Stimulated activated naive CD8-positive, alpha-beta T cell treated with anti-CD3 and anti-CD28 coated beads, Interleukin-15, Interleukin-2, amounts not matched to agents 100 ng/mL and 50 ng/mL, for 24 hours (primary cell): Measurements from ENCODE around the gene SPOCD1.
A peak's percentile ranks its signal among the peaks of the same experiment; 100 is the strongest.

Source experiments
- H3K27ac Mint-ChIP-seq: one replicate; pipeline ENCODE4 v1.8.0; 2021; ENCODE audit warnings: mild to moderate bottlenecking, mixed read lengths
- H3K27me3 Mint-ChIP-seq: one replicate; pipeline ENCODE4 v1.8.0; 2021; ENCODE audit warnings: mixed read lengths
- H3K36me3 Mint-ChIP-seq: one replicate; pipeline ENCODE4 v1.8.0; 2021; ENCODE audit warnings: low read depth, mixed read lengths
- H3K4me1 Mint-ChIP-seq: one replicate; pipeline ENCODE4 v1.8.0; 2021; ENCODE audit warnings: low read depth, mixed read lengths
- H3K4me3 Mint-ChIP-seq: one replicate; pipeline ENCODE4 v1.8.0; 2021; ENCODE audit warnings: mild to moderate bottlenecking, mixed read lengths
- H3K9me3 Mint-ChIP-seq: one replicate; pipeline ENCODE4 v1.8.0; 2021; ENCODE audit warnings: mixed read lengths

SPOCD1 gene

DNA sequence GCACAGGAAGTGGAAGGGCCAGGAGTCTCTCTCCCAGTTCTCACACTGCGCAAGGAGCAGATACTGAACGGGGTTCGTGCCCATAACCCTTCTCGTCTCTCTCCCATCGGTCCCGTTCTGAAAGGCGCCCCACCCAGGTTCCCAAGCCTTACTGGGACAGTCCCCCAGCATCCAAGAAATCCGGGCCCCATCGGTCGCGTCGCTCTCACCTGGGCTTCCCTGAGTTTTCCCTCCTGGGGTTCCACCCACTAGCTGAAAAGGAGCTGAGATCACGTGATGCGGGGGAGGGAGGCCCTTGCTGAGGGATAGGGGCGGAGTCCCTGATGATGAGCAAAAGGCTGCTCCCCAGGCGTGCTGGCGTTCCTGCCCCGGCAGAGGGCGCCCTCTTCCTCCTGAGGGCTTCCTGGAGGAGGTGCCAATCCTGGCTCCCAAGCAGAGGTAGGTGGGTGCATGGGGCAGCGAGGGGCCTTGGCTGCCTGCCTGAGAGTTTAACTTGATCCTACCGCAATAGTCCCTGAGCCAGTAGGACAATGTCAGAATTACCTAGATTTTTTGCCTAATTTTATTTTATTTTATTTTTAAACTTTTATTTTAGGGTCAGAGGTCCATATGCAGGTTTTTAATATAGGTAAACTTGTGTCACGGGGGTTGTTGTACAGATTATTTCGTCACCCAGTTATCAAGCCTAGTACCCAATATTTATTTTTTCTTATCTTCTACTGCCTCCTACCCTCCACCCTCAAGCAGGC, at the start of gene SPOCD1:
SPOCD1 (minus strand) TSS at position 271 of the 749 bp plus-strand sequence. CDS start 689 bp downstream, outside the sequence.
- Mint-ChIP-seq H3K4me1 (peaks cover 7% of the 10 kb centered on the region), H3K27me3 (no peaks in the 10 kb centered on the region), H3K27ac (no peak within 1 kb of the TSS), H3K36me3 (no peaks in the 10 kb centered on the region), H3K9me3 (no peaks in the 10 kb centered on the region), H3K4me3 (no peak within 1 kb of the TSS)

DNA sequence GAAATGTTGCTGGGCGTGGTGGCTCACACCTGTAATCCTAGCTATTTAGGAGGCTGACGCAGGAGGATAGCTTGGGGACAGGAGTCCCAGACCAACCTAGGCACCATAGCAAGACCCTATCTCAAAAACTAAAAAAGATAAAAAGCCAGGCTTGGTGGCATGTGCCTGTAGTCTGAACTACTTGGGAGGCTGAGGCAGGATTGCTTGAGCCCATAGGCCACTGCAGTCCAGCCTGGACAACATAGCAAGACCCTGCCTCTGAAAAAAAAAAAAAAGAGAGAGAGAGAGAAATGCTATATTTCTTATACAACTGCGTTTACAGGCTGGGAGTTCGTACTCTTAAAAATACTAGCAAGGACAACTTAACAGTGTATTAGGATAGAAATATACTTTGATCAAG, 46.2 kb upstream of the SPOCD1 start:
- peaks cover 8% of the 10 kb centered on the region for H3K4me1 Mint-ChIP-seq
- H3K36me3 Mint-ChIP-seq, result no peaks in the 10 kb centered on the region
- H3K4me3 Mint-ChIP-seq, result no peak overlapping the region
- H3K27ac Mint-ChIP-seq, result no peak overlapping the region
- H3K9me3 Mint-ChIP-seq, result no peaks in the 10 kb centered on the region
- H3K27me3 Mint-ChIP-seq, result no peaks in the 10 kb centered on the region

DNA sequence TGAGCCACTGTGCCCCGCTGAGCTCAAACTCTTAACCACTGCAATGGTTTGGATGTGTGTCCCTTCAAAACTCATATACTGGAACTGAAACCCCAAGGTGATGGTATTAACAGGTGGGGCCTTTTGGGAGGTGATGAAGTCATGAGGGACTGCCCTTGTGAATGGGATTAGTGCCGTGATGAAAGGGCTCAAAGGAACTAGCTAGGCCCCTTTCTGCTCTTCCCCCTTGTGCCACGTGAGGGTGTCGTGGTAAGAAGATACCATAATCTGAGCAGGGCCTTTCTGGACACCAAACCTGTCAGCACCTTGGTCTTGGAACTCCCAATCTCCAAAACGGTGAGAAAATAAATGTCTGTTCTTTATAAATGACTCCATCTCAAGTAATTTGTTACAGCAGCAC, 45.5 kb upstream of the SPOCD1 start:
- Mint-ChIP-seq H3K4me1 (peaks cover 4% of the 10 kb centered on the region), H3K36me3 (no peaks in the 10 kb centered on the region), H3K9me3 (no peaks in the 10 kb centered on the region)

DNA sequence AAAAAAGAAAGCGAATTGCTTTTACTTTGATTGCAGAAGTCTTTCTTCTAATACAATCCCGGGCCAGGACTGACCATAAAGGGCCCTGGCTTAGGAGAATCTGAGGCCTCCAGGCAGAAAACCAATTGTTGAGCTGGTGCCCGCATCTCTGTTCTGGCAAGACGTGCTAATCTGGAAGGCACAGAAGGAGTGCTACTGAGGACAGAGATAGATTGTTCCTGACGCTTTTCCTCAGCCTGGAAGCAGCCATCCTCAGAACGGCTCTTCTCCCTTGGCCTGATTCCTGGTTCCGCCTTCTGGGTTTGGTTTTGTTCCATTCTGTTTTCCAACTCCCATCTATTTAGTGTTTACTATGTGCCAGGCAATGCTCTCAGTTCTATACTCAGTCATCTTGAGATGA, 44.8 kb upstream of the SPOCD1 start:
- Mint-ChIP-seq H3K9me3 (no peaks in the 10 kb centered on the region), H3K27me3 (no peaks in the 10 kb centered on the region), H3K27ac (no peak overlapping the region), H3K4me1 (peaks cover 3% of the 10 kb centered on the region), H3K36me3 (no peaks in the 10 kb centered on the region), H3K4me3 (no peak overlapping the region)

More for the DNA sequence above, 45.5 kb upstream of the SPOCD1 start:
- no peaks in the 10 kb centered on the region for H3K27me3 Mint-ChIP-seq
- no peak overlapping the region for H3K27ac Mint-ChIP-seq
- H3K4me3 Mint-ChIP-seq, result no peak overlapping the region

DNA sequence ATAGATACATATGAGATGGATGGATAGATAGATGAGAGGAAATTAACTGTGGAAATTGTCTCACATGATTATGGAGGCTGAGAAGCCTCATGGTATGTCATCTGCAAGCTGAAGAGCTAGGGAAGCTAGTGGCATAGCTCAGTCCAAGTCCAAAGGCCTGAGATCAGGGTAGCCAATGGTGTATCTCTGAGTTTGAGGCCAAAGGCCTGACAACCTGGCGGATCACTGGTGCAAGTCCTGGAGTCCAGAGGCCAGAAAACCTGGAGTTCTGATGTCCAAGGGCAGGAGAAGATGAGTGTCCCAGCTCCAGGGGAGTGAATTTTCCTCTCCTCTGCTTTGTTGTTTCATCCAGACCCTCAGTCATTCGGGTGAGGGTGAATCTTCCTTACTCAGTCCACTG, 43.9 kb upstream of the SPOCD1 start:
- Mint-ChIP-seq H3K9me3 (no peaks in the 10 kb centered on the region), H3K36me3 (no peaks in the 10 kb centered on the region), H3K4me3 (no peak overlapping the region), H3K27ac (no peak overlapping the region), H3K4me1 (peaks cover 3% of the 10 kb centered on the region), H3K27me3 (no peaks in the 10 kb centered on the region)

DNA sequence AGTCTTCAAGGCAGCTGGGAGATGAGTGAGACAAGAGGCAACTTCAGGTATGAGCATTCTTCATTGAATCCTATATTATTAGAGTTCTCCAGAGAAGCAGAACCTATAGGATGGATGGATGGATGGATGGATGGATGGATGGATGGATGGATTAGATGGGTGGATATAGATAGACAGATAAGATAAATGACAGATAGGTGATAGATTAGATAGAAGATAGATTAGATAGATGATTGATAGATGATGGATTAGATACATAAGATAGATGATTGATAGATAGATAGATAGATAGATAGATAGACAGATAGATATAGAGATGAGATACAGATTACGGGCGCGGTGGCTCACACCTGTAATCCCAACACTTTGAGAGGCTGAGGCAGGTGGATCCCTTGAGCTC, 43.2 kb upstream of the SPOCD1 start:
- Mint-ChIP-seq H3K4me1 (peaks cover 3% of the 10 kb centered on the region), H3K9me3 (no peaks in the 10 kb centered on the region), H3K27ac (no peak overlapping the region), H3K4me3 (no peak overlapping the region), H3K27me3 (no peaks in the 10 kb centered on the region), H3K36me3 (no peaks in the 10 kb centered on the region)

DNA sequence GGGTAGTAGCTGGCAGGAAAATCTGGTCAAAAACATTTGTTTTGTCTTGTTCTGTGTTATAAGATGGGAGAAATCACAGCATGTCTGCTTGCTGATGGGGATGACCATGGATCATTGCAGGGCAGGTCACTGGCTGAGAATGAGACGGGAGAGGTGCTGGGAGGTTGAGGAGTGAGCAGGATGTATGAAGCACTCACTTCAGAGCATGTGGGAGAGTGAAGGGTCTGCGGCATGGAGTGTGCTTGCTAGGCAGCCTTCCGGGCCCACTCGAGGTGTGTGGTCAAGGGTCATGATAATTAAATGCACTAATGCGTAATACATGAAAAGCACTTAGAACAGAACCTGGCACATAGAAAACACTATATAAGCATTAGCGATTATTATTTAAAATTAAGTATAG, 42.0 kb upstream of the SPOCD1 start:
- H3K9me3 Mint-ChIP-seq, result no peaks in the 10 kb centered on the region
- no peak overlapping the region for H3K4me3 Mint-ChIP-seq
- H3K27ac Mint-ChIP-seq, result no peak overlapping the region
- H3K4me1 Mint-ChIP-seq, result peaks cover 3% of the 10 kb centered on the region
- H3K27me3 Mint-ChIP-seq, result no peaks in the 10 kb centered on the region
- no peaks in the 10 kb centered on the region for H3K36me3 Mint-ChIP-seq

DNA sequence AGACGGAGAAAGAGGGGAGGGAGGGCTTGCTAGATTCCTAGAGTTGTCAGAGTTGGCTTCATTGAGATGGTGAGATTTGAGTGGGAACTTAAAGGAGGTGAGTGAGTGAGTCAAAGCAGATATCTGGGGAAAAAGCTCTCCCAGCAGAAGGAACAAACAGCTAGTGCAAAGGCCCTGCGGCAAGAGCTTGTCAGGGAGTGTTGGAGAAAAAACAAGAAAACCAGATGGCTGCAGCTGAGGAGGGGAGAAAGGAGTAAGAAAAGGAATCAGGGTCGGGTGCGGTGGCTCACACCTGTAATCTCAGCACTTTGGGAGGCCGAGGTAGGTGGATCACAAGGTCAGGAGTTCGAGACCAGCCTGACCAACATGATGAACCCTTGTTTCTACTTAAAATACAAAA, 40.3 kb upstream of the SPOCD1 start:
- Mint-ChIP-seq H3K27ac (no peak overlapping the region), H3K4me3 (no peak overlapping the region), H3K27me3 (no peaks in the 10 kb centered on the region), H3K9me3 (no peaks in the 10 kb centered on the region), H3K36me3 (no peaks in the 10 kb centered on the region), H3K4me1 (no peaks in the 10 kb centered on the region)

DNA sequence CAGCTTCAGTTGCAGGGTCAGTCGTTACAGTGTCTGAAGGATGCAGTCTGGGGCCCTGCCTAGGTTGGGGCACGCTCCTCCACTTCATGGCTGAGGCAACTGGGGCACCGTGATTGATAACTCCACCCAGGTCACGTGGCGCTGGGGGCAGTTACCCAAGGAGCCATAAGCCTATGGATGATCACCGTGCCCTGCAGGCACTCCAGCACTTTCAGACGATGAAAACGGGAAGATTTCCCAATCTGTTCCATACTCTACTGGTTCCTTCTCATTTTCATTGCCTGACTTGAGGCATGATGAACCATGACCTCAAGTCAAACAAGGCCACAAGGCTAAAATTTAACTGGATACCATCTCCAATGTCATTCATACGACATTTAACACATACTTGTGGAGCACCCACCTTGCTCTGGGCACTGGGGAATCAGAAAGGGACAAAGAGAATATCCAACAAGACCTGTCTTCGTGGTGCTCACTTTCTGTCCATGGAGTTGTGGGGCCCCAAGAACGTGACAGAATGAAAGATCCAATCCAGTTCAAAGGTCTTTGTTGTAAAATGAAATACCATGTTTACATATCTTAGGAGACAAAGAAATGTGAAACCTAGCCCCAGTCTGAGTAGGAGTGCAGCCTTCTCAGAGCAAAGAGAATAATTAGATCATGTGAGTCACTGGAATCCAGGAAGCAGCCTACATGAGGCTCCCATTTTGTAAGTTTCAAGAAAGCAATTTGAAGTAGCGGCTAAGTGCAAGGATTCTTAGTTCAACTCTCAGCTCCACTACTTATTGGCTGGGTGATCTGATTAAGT, 39.4 kb upstream of the SPOCD1 start:
- H3K27ac Mint-ChIP-seq, result no peak overlapping the region
- H3K27me3 Mint-ChIP-seq, result no peaks in the 10 kb centered on the region
- H3K9me3 Mint-ChIP-seq, result no peaks in the 10 kb centered on the region
- H3K4me1 Mint-ChIP-seq, result no peaks in the 10 kb centered on the region
- H3K4me3 Mint-ChIP-seq, result no peak overlapping the region
- no peaks in the 10 kb centered on the region for H3K36me3 Mint-ChIP-seq

DNA sequence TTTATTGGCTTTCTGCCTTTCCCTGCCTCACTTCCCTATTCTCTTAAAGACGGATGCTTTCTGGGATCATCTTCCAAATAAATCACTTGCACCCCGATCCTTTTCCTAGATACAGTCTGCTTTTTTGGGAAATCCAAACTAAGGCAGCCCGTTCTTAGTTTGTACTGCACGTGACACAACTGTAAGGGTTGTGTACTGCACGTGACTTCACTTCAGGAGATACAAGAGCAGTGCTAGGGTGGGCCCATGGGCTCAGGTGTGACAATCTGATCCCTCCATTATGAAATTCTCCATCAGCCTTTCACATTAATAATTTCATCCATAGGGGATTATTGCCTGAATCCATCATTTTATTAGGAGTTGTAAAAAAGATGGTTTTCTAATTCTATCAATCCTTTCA, 33.8 kb upstream of the SPOCD1 start:
- no peak overlapping the region for H3K4me3 Mint-ChIP-seq
- peaks cover 50% of the 10 kb centered on the region for H3K4me1 Mint-ChIP-seq
- H3K9me3 Mint-ChIP-seq, result no peaks in the 10 kb centered on the region
- H3K27ac Mint-ChIP-seq, result peak overlapping the region; percentile 31
- H3K36me3 Mint-ChIP-seq, result no peaks in the 10 kb centered on the region
- H3K27me3 Mint-ChIP-seq, result no peaks in the 10 kb centered on the region

DNA sequence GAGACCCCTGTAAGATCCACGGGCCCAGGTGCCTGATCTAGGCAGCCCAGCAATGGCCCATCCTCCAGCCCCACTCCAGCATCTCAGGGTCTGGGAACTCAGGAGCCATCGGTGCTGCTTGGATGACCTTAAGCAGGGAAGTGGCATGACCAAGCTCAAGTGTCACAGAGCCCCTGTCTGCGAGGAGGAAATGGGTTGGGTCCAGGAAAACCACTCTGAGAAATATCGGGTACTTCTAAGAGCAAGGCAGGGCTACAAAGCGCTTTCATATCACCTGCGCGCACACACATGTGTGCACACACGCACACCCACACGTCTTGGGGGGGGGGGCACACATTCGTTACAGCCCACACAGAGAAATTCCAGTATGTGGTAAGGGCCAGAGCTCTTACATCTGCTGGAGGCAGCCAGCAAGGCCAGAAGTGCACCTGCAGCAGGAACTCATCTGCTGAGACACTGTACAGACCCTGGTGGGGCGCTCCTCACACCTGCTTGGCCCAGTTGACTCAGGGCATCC, 32.6 kb upstream of the SPOCD1 start:
- peaks cover 53% of the 10 kb centered on the region for H3K4me1 Mint-ChIP-seq
- H3K4me3 Mint-ChIP-seq, result peak overlapping the region; percentile 23
- no peaks in the 10 kb centered on the region for H3K27me3 Mint-ChIP-seq
- H3K27ac Mint-ChIP-seq, result peak overlapping the region; percentile 22
- H3K9me3 Mint-ChIP-seq, result no peaks in the 10 kb centered on the region
- no peaks in the 10 kb centered on the region for H3K36me3 Mint-ChIP-seq

DNA sequence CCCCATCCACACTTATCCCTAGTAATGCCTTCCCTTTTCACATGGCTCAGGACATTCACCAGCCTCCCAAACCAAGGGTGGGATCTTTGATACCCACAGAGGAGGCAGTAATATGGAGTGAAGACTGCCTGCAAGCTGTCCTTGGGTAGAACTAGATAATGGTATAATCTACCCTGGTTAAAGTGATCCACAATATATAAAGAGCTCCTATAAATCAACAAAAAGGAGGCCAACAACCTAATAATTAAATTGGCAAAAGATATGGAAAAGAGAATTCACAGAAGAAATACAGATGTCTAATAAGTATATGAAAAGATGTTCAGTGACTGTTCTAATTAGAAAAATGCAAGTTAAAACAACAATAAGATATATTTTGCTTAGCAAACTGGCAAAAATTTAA, 30.7 kb upstream of the SPOCD1 start:
- Mint-ChIP-seq H3K27ac (no peak overlapping the region), H3K9me3 (no peaks in the 10 kb centered on the region), H3K27me3 (no peaks in the 10 kb centered on the region), H3K4me1 (peaks cover 55% of the 10 kb centered on the region), H3K4me3 (no peak overlapping the region), H3K36me3 (no peaks in the 10 kb centered on the region)

DNA sequence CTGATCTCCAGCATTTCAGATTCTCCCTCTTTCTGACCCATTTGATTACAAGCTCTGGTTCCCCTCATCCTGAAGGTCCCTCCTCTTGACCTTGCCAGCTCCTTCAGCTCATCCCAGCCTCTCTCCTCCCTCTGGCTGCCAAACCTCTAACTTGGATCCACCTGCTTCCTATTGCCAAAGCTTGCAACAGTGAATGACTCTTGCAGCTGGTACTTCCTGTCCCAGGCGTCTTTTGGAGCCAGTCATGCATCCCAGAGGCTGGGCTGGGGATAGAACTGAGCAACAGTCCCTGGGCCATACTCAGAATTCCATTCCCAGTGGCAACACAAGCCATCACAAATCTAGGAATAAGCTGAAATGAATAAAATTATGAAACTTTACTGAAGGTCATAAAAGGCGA, 27.7 kb upstream of the SPOCD1 start:
- Mint-ChIP-seq H3K4me1 (peaks cover 42% of the 10 kb centered on the region), H3K36me3 (no peaks in the 10 kb centered on the region), H3K27me3 (no peaks in the 10 kb centered on the region), H3K27ac (no peak overlapping the region), H3K4me3 (no peak overlapping the region), H3K9me3 (no peaks in the 10 kb centered on the region)

DNA sequence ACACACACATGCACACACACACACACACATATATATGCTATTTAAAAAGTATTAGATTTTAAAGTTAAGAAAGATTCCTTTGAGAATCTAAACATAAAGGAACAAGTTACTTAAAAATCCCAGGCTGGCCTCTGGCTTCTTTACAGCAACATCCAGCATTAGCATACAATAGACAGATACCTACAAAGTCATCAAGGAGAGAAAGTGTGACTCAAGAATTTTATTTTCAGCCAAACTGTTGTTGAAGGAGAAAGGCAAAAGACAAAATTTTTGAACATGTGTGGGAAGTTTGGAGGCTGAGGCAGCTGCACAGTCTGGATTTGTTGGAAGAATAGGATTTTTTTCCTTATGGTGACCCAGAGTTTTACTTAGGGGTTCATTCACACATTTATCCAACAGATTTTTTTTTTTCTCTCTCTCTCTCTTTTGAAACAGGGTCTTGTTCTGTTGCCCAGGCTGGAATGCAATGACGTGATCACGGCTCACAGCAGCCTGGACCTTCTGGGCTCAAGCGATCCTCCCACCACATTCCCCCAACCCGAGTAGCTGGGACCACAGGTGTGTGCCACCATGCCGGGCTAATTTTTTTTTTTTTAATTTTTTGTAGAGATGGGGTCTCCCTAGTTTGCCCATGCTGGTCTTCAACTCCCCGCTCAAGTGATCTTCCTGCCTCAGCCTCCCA, 24.0 kb upstream of the SPOCD1 start:
- Mint-ChIP-seq H3K4me1 (peaks cover 13% of the 10 kb centered on the region), H3K9me3 (no peaks in the 10 kb centered on the region), H3K27ac (no peak overlapping the region), H3K4me3 (no peak overlapping the region), H3K36me3 (no peaks in the 10 kb centered on the region), H3K27me3 (no peaks in the 10 kb centered on the region)
